ENCODE data around the gene NR2C2AP.

The NR2C2AP gene

DNA sequence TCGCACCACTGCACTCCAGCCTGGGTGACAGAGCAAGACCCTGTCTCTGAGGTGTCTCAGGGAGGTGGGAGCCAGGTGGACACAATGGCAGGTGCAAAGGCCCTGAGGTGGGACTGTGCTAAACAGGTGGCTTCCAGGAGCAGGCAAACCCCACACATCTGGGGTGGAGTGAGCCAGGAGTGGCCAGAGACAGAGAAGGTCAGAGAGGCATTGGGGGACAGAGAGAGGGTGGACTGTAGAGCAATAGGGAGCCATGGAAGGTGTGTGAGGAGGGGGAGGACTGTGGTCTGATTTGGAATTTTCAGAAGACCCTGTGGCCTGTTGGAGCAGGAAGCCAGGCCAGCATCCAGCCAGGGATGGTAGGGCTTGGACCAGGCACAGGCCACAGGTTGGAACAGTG is 37.8 kb downstream of the NR2C2AP start:
- ChIA-PET POLR2A (ENCODE audit: low non-redundant PET) (no interaction called here), CTCF (no interaction called here)
- no peak overlapping the region for H3K27ac ChIP-seq
- no peak for DNase-seq (ENCODE audit: low spot score)
- TF ChIP-seq, protein P1, sequence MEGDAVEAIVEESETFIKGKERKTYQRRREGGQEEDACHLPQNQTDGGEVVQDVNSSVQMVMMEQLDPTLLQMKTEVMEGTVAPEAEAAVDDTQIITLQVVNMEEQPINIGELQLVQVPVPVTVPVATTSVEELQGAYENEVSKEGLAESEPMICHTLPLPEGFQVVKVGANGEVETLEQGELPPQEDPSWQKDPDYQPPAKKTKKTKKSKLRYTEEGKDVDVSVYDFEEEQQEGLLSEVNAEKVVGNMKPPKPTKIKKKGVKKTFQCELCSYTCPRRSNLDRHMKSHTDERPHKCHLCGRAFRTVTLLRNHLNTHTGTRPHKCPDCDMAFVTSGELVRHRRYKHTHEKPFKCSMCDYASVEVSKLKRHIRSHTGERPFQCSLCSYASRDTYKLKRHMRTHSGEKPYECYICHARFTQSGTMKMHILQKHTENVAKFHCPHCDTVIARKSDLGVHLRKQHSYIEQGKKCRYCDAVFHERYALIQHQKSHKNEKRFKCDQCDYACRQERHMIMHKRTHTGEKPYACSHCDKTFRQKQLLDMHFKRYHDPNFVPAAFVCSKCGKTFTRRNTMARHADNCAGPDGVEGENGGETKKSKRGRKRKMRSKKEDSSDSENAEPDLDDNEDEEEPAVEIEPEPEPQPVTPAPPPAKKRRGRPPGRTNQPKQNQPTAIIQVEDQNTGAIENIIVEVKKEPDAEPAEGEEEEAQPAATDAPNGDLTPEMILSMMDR (conservative IDR thresholded peaks at IDR 0.05; ENCODE audit: low read depth) = no peak

DNA sequence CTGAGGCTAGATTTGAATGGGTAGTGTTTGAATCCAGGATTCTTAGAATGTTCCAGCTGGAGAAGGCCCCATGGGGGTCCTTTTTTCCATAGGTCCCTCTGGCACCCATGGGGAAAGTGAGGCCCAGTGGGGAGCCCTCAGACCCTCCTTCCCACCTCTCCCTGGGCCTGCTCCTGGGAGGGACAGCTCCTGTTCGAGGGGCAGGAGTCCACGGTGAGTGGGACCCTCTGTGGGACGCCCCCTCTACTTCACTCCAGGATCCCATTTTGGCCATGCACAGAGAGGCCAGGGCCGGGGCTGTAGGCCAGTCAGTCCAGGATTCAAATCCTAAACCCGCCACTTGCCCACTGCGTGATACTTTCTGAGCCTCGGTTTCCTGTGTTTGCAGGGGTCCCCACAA is 40.7 kb downstream of the NR2C2AP start:
- H3K27ac ChIP-seq = no peak overlapping the region
- ChIA-PET POLR2A (ENCODE audit: low non-redundant PET) (no interaction called here), CTCF (no interaction called here)
- no peak for DNase-seq (ENCODE audit: low spot score)
- TF ChIP-seq, protein P1 (conservative IDR thresholded peaks at IDR 0.05; ENCODE audit: low read depth) = no peak

DNA sequence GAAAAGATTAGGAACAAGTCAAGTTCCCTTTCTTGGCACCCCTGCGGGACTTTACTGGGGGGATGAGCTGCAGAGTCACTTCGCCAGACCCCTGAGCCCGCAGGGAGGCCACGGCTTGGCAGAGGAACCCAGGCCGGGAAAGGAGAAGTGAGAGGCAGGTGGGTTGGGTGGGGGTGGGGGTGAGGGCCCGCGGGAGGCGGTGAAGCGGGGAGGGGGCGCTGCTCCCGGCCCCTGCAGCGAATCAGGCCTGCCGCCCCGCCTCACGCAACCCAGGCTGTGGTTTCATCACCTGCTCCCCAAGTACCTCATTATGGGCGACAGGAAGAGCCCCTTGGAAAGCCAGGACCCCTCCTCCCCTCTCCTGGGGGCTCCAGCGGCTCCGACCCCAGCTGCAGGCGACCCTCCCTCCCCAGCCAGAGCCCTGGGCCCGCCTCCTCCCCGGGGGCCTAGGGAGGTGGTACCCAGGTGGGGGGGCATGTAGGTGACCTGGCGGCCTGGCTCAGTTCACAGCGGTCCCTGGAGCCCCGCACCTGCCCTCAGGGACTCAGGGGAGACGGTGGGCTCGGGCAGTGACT is 42.7 kb downstream of the NR2C2AP start:
- H3K27ac ChIP-seq = no peak overlapping the region
- POLR2A ChIA-PET (ENCODE audit: low non-redundant PET) = no interaction called here
- DNase-seq (ENCODE audit: low spot score) = no peak
- TF ChIP-seq, protein P1 (conservative IDR thresholded peaks at IDR 0.05; ENCODE audit: low read depth) = no peak
- CTCF ChIA-PET = interaction anchor here (0.8 kb wide), 1 partner anchor 14 kb away, joined by 4 read pairs; no protein-coding TSS in a partner anchor

DNA sequence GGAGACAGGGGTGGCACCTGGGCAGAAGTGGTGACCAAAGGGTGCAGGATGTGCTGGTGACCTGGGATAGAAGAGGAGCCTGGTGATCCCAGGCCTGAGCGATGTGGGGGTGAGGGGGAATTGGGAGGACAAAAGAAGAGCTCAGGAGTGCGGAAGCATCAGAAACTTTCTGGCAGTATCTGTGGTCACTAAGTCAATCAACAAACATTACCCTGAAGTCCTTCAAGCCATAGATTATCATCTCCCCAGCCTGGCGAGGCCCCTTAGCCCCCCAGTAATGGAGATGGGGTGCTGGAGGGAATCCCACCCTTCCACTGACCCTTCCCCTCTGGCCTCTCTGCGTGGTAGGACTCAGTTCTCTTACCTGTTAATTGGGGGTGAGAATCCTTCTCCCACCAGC is 43.7 kb downstream of the NR2C2AP start:
- no peak for DNase-seq (ENCODE audit: low spot score)
- CTCF ChIA-PET = interaction anchor here (2.2 kb wide), 1 partner anchor 14 kb away, joined by 10 read pairs; no protein-coding TSS in a partner anchor
- no peak overlapping the region for H3K27ac ChIP-seq
- POLR2A ChIA-PET (ENCODE audit: low non-redundant PET) = no interaction called here
- TF ChIP-seq, protein P1 (conservative IDR thresholded peaks at IDR 0.05; ENCODE audit: low read depth) = no peak

DNA sequence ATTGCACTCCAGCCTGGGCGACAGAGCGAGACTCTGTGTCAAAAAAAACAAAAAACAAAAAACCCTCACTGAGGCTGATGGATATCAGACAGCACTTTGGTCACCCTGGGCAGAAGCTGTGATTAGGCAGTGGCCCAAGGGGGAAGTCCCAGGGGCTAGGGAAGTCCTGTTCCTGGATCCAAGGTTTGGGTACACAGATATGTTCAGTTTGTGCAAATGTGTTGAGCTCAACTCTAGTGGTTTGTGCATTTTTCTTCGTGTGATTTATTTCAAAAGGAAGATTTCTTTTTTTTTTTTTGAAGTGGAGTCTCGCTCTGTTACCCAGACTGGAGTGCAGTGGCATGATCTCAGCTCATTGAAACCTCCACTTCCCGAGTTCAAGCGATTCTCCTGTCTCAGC is 45.4 kb downstream of the NR2C2AP start:
- TF ChIP-seq, protein P1 (conservative IDR thresholded peaks at IDR 0.05; ENCODE audit: low read depth) = no peak
- DNase-seq (ENCODE audit: low spot score) = no peak
- H3K27ac ChIP-seq = no peak overlapping the region
- ChIA-PET CTCF (interaction anchor here (0.6 to 2.2 kb wide), 2 partner anchors 8 to 12 kb away, joined by 3 to 10 read pairs; no protein-coding TSS in a partner anchor), POLR2A (ENCODE audit: low non-redundant PET) (no interaction called here)

DNA sequence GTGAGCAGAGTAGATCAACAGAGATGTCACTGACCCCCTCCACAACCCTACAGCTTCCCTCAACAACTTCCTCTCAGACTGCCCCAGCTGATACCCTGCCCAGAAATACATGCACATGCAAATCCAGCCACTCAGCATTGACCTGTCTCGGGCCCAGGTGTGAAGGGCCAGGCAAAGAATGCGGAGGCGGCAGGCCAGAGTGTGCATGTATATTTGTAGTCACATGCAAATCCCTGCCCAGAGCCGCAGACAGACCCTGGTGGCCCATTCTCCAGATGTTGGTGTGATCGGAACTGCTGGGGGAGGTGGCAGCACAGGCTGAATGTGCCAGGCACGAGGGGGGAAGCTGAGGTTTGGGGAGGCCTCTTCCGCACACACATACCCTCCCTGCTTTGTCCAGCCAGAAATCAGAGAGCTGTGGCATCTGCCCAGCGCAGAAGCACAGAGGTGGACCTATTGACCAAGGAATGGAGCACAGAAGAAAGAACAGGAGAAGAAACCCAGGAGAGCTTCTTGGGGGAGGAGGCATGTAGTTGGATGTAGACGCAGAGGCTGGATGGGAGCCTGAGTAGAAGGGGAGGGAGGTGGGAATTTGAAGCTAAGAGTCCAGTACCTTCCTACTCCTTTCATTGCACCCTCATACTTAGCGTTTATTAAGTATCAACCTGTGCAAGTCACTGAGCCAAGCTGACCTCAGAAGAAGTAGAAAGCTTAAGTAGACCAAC is 47.6 kb downstream of the NR2C2AP start:
- CTCF ChIA-PET = interaction anchor here (1.4 kb wide), 1 partner anchor 9 kb away, joined by 7 read pairs; no protein-coding TSS in a partner anchor
- H3K27ac ChIP-seq = no peak overlapping the region
- POLR2A ChIA-PET (ENCODE audit: low non-redundant PET) = interaction anchor here (1.1 kb wide), 1 partner anchor 8 kb away, joined by 3 read pairs; no protein-coding TSS in a partner anchor
- TF ChIP-seq, protein P1 (conservative IDR thresholded peaks at IDR 0.05; ENCODE audit: low read depth) = no peak
- no peak for DNase-seq (ENCODE audit: low spot score)

Data from RWPE1 (cell line).